ENCODE data around the gene OTUD4. TPM values are rescaled to one million over a fixed set of nuclear protein-coding genes. Genes with fewer than 3 reads are reported as not detected.

Gene OTUD4

Small RNA genes within 50 kb of the gene (small RNA-seq; reads per million reads assigned to genes)
- gene RF00019 (ENCODE audit: insufficient read depth), result not detected
